ENCODE measurements around the gene UVSSA.

DNA sequence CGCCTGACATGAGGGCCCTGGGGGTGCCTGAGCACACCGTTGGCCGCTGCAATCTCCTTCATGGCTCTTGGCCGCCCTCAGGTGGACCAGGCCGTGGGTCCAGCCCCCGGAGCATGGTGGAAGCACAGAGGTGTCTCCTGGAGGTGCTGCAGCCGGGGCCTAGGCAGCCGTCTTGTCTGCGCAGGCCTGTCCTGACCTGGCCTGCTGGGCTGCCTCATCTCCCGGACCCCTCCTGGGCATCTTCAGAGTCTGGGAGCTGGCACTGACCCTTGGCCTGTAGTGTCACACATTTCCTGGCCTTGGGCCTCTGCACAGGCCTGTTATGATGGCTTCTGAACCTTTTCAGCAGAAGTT is 20.9 kb downstream of the UVSSA start:
- TF ChIP-seq EZH2 (IDR thresholded peaks at IDR 0.05; ENCODE audit: insufficient read depth, poor library complexity, severe bottlenecking) (no peak), EZH2phosphoT487 (IDR thresholded peaks at IDR 0.05; ENCODE audit: insufficient read depth, low read depth) (no peak)
